HG03342 (cell line): ENCODE data around the gene MRPL52.
A peak's percentile ranks its signal among the peaks of the same experiment; 100 is the strongest.
"Not testable (repeated sequence)": the region's sequence is repeated elsewhere in the genome, so short reads cannot be mapped to it uniquely, and the experiment has no call there.

Experiments
- ATAC-seq: cut with Tn5 transposase; IDR thresholded peaks from one replicate; pipeline ENCODE4 v1.9.1; 2021; ENCODE audit warnings: mild to moderate bottlenecking, moderate library complexity; ENCODE audit not compliant: unreplicated experiment

The MRPL52 gene

DNA sequence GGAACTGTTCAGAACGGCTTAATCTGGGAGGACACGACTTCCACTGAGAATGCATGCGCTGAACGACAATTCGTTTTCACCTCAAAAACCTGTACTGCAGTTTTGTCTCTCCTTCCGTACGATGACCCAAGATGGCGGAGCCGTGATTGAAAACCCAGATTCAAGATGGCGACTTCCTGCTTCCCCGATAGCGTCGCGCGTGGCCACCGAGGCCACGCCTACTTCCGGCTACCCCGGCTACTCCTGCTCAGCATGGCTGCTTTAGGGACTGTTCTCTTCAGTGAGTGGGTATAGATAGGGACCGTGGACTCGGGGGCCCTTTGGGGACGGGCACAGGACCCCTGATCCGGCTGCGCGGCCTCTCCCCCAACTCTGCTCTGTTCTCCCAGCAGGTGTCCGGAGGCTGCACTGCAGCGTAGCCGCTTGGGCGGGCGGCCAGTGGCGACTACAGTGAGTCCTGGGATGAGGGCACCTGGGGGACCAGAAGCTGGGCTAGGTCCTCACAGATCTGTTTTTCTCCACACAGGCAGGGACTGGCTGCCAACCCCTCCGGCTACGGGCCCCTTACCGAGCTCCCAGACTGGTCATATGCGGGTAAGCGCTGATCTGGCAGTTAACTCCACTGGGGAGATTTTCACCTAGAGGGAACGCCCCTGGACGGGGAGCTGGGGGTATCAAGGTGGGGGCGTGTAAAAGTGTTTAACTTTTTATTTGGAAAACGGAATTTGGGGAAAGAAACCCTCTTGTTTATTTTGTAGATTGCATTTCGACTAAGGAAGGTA lies at the start of gene MRPL52:
TSS of gene MRPL52 (plus strand) at position 227 of the 782 bp plus-strand sequence. CDS start at position 253, 26 bp downstream.
- peak; percentile 87 for ATAC-seq

DNA sequence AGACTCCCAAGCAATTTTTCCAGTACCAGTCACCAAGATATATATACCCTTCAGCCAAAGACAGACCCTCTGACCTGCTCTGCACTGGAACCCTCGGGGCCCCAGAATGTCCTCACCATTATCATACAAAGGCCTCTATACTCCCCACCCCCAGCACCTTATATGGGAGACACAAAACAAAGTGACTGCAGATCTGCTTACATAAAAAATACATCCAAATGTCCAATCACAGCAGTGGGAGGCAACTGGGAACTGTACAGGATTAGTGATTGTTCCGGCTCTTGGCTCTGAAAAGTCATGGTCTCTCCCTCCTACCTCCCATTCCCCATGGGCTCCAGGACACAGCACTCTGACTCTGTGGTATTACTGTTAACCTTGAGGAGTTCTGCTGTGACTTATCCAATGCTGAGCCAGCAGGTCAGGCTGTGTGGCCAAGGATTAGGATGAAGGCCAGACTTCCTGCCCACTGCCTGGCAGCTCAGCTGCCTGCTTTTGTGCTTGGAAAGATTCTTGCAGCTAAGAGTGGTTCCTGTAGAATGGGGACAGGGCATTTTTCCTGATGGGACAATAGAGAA lies 49.5 kb upstream of the MRPL52 start:
- ATAC-seq, result no peak

DNA sequence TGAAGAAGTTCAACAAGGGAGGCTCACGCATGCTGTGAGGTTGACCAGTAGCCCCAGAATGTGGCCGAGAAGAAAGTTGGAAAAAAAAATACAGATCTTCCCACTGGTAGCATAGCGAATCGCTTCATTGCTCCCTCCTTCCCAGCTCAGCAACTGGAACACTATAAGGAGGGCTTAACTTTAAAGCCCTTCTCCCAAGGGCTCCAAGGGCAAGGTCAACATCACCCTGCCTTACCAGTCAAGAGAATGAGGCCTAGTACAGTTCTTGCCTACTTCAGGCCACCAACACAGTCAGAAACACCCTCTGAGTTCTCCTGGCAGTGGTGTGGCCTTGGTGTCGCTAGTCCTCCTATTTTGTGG lies 48.8 kb upstream of the MRPL52 start:
- no peak for ATAC-seq

DNA sequence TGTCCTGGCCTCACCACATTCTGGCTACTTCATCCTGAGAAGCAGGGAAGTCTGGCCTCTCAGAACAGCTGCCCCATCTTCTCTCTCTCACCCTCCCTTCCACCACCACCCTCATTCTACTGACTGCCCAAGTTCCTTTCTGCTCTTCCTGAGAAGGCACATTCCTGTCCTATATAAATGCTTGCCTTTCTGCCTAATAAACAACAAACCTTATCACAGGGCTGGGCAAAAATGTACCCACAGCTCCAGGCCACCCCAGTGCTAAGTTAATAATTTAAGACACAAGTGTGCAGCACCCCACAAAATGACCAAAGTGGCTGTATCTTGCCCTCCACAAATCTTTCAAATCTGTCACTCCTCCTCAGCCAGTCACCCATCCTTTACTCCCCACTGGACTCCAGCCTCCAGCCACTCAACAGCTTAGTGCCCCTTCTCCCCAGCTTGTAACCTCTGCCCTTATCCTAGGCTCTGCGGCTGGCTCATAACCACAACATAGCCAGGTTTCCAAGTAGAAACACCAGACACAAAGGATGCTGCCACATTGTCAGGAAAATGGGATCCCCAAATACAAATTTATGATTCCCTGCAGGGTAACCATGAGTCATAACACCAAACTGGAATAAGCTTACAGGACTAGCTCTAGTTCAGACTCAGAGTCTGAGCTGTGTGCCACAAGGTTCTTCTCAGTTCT lies 48.2 kb upstream of the MRPL52 start:
- no peak for ATAC-seq

DNA sequence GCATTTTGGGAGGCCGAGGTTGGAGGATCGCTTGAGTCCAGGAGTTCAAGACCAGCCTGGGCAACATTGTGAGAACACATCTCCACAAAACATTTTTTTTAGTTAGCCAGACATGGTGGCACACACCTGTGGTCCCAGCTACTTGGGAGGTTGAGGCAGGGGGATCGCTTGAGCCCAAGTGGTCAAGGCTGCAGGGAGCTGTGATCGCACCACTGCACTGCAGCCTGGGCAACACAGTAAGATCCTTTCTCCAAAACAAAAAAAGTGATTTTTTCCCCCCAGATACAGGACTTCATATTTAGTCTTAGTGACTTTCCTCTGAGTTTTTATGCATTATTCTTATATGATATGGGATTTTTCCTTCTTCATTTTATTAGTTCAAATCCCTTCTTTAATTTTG lies 43.0 kb upstream of the MRPL52 start:
- ATAC-seq, result no peak

DNA sequence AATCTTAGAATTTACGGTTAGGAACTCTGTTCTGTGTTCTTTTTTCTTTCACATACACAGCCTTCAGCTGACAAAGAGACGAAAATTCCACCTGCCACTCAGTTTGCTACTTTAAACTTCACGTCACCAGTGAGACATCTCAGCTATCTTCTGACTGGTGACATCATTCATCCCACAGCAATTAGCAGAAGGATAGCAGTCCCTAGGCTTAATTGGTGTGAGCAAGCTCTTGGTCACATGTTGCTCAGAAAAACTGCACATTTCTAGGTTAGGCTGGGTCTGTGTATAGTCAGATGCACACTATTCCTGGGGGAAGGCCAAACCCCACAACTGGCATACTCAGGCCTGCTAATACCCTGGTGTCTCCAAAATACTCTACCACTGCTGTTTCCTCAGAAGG lies 38.4 kb upstream of the MRPL52 start:
- ATAC-seq, result no peak

DNA sequence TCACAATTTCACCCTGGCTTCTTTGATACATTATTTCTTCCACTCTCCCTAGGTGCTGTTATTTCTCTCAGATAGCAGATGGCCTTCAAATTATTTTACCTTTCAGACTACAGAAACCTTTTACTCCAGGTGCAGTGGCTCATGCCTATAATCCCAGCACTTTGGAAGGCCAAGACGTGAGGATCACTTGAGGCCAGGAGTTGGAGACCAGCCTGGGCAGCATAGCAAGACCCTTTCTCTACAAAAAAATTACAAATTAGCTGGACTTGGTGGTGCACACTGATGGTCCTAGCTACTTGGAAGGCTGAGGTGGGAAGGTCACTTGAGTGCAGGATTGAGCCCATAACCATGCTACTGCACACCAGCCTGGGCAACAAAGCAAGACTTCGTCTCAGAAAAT lies 37.5 kb upstream of the MRPL52 start:
- no peak for ATAC-seq

DNA sequence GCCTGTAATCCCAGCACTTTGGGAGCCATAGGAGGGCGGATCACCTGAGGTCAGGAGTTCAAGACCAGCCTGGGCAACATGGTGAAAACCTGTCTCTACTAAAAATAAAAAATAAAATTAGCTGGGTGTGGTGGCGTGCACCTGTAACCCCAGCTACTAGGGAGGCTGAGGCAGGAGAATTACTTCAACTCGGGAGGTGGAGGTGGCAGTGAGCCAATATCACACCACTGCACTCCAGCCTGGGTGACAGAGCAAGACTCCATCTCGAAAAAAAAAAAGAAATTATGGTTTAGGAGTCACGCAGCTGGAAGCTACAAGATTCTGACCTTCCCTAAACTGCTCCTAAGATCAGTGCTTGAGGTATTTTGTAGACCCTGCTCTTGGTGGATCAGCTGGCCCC lies 36.1 kb upstream of the MRPL52 start:
- ATAC-seq, result not testable (repeated sequence)

DNA sequence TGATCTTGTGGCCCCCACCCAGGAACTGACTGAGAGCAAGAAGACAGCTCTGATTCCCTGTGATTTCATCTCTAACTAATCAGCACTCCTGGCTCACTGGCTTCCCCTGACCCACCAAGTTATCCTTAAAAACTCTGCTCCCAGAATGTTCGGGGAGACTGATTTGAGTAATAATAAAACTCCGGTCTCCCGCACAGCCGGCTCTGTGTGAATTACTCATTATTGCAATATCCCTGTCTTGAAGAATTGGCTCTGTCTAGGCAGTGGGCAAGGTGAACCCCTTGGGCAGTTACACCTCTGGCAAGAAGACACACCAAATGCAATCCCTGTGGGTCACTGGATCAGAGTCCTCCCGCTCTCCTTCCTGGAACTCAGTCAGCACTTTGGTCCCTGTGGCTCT lies 35.7 kb upstream of the MRPL52 start:
- ATAC-seq, result no peak

DNA sequence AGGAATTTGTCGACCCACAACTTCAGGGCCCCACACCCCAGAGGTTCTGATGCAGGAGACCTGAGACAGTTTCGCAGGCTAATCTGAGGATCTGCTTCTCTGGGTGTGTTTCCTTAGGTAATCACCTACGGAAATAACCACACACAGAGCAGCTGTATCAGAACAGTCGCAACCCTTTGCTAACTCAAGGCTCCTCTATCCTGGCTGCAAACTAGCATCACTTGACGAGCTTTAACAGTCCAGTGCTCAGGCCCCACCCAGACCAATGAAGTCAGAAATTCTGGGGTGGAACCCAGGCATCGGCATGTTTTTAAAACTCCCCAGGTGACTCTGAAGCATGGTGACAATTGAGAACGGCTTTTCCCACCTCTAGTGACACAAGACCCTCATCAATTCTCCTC lies 35.1 kb upstream of the MRPL52 start:
- peak; percentile 36 for ATAC-seq

DNA sequence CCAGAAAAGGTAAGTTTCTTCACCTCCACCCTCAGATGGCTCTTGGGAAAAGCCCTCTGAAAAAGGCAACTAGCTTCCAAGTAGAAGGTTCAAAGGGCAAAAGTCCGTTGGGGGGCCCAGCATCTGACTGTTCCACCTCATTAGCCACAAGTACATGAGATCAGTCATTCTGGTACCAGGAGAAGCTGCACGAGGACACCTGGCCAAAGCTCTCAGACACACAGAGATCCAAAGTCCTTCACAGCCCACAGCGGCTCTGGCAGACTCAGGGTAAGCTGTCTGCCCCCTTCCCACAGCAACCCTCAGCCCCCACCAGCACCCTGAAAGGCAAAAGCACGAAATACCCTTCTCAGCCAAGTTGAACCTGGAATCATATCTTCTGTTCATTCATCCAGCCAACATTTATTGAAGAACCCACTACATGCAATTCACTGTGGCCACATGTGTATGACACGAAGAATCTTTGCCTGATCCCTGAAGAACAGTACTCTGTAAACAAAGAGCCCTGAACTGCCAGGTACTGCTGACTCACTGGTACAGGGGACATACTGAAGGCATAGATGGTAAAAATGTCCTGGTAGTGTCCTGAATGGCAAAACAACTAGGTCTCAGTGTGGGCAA lies 33.5 kb upstream of the MRPL52 start:
- ATAC-seq, result no peak

DNA sequence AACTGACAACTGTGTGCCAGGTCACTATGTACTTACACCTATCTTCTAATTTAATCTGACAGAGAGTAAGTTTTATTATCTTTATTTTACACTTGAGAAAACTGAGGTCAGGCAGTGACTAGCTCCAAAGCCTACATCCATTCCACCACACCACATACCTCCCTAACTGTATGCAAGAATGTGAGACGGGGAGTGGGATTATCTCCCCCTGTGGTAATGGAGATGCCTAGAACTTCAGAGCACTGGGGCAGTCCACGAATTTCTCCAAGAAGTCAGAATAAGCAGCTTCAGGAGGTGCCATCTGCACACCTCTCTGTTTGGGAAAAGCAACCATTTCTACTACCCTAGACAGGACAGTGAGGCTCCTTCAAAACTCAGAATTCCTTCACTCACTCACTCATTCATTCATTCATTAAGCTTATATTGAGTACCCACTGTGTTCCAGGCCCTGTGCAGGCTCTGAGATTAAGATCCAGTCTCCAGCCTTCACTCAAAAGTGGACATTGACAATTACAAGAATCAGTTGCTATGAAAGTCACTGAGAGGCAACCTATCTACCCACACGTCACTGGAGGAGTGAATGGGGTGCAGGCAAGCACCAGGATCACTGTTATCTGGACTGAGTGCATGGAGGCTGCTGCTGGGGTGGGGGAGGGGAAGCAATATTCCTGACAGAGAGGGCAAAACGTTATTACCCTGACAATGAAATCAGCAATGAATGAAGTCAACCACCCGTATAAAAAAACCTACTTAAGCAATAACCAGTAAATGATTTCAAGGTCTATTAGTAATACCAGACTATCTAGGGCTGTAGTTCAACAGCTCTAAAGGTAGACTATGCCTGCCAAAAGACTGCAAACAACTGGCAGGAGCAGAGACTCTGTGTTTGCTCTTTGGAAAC lies 32.4 kb upstream of the MRPL52 start:
- no peak for ATAC-seq

DNA sequence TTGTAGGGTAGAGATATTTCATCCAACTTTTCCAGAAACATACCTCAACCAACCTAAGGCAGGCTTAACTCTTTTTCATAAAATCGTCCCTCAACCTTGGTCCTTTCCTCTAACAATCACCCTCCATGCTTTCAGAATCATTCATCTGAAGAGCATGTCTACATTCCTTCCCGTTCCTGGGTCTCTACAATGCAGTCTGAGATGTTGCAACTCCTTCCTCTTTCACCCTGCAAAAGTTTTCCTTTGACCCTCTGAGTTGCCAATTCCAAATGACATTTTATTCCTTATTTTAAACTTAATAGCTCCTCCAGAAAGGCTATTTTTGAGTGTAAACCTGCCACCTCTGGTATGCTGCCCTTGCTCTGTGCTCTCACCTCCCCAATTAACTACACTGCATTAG lies 31.2 kb upstream of the MRPL52 start:
- ATAC-seq, result no peak

DNA sequence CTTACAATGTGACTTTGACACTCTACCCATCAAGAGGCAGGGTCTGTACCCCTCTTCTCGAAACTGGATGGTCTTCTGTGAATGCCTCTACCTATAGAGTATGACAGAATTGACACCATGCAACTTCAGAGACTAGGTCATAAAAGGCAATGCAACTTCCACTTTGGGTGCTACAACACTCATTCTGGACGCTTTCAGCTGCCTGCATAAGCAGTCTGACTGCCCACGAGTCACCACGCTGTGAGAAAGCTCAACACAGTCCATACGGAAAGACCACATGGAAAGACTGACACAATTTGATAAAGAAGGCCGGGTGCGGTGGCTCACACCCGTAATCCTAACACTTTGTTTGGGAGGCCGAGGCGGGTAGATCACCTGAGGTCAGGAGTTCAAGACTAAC lies 29.3 kb upstream of the MRPL52 start:
- ATAC-seq, result no peak

DNA sequence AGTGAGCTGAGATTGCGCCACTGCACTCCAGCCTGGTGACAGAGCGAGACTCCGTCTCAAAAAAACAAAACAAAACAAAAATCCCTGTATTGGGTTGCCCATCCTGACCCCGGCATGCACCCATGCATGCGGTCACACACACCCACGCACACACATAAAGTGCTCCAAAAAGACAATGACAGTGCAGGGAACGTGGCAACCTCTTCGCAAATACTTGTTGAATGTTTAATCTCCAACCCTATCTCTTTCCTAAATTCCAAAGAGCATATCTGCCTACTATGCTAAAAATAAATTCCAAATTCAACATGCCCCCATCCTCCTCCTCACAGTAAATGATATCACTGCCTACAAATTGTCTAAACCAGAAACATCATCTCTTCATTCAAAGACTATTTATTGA lies 28.0 kb upstream of the MRPL52 start:
- no peak for ATAC-seq

DNA sequence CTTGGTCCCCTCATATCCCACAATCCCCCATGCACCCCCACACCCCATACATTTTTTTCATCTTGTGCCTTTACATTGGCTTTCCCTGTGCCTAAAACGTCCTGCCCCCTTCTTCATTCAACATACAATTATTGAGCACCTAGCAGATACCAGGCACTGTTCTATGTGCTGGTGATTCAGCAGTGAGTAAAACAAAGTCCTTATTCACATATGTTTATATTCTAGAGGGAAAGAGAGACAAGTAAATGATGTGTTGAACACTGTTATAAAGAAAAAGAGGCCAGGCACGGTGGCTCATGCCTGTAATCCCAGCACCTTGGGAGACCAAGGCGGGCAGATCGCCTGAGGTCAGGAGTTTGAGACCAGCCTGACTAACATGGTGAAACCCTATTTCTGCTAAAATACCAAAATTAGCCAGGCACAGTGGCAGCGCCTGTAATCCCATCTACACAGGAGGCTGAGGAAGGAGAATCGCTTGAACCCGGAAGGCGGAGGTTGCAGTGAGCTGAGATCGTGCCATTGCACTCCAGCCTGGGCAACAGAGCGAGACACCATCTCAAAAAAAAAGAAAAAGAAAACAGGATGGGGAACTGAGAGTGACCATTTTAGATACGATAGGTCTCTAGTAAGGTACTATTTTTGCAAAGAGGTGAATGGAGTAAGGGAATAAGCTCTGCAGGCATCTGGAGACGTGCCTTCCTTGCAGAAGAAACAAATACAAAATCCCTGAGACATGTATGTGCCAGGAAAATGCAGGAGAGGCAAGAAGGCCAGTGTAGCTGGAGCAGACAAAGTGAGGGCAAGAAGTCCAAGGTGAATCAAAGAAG lies 26.6 kb upstream of the MRPL52 start:
- ATAC-seq, result peak; percentile 41

DNA sequence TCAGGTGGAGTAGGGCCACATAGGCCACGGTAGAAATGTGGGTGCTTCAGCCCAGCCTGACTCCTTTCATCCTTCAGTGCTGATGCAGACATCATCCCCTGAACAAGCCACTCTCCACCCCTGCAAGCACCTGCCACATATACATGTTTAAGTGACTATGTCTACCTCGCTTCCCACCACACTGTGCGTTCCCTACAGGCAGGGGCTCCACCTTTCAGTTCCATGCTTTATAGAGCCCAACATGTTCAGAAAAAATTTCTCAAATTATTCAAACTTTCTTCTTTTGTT lies 26.1 kb upstream of the MRPL52 start:
- peak; percentile 33 for ATAC-seq

DNA sequence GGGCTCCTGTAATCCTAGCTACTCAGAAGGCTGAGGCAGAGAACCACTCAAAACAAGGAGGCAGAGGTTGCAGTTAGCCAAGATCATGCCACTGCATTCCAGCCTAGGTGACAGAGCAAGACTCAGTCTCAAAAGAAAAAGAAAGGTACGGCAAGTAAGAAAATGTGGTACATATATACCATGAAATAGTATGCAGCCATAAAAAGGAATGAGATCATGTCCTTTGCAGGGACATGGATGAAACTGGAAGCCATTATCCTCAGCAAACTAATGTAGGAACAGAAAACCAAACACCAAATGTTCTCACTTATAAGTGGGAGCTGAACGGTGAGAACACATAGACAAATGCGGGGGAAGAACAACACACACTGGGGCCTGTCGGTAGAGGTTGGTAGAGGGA lies 24.5 kb upstream of the MRPL52 start:
- ATAC-seq, result not testable (repeated sequence)

DNA sequence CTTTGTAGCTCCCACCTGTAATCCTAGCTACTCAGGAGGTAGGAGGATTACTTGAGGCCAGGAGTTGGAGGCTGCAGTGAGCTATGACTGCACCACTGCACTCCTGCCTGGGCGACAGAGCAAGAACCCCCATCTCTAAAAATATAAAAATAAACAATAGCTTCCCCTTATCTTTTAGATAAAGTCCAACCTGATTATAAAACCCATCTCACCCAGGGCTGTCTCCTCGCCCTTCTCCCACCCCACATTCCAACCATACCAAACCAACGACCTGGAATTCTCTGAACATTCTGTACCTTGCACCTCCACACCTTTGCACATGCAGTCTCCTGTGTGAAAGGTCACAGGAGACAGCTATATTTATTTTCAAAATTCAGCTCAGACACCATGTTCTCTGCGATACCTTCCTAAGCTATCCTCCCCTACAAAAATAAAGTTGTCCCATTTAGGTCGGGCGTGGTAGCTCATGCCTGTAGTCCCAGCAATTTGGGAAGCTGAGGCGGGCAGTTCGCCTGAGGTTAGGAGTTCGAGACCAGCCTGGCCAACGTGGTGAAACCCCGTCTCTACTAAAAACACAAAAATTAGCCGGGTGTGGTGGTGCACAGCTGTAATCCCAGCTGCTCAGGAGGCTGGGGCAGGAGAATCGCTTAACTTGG lies 22.1 kb upstream of the MRPL52 start:
- ATAC-seq, result no peak
